CD4-positive, alpha-beta T cell (primary cell): Measurements from ENCODE around the gene UVSSA. TPM values are rescaled to one million over a fixed set of nuclear protein-coding genes. Genes with fewer than 3 reads are reported as not detected.

Experiments
- ATAC-seq: fragments of 200-7000 bp; cut with Tn5 transposase; one replicate; pipeline ENCODE4 v1.10.0; 2022; ENCODE audit warnings: mild to moderate bottlenecking; ENCODE audit not compliant: poor library complexity
- CTCF ChIA-PET: fragments of 350-600 bp; sonication (Branson Sonifier 250); formaldehyde crosslinking; loops from one replicate; lab custom pipeline; 2021; ENCODE audit warnings: antibody characterized with exemption, inconsistent platforms; lab: Charles Lee
- POLR2A ChIA-PET: fragments of 350-600 bp; sonication (Branson Sonifier 250); formaldehyde crosslinking; loops from one replicate; lab custom pipeline; 2021; ENCODE audit warnings: antibody characterized with exemption, inconsistent platforms; lab: Charles Lee
- DNase-seq, 14 experiments: peaks; one replicate each; pipeline ENCODE4 v3.0.0-alpha.2; 2013 to 2020; ENCODE audit warnings: mixed read lengths in 2 of 14
- H3K27ac ChIP-seq, 2 donors: one replicate each; pipeline versions ENCODE4 v1.5.1 to v1.7.0; 2013; ENCODE audit warnings: low read length in 2 of 2, low read depth in 1 of 2, mild to moderate bottlenecking in 1 of 2
- H3K27me3 ChIP-seq, 2 experiments: 1 replicate in 1 of 2; 2 replicates in 1 of 2; pipeline versions ENCODE4 v1.6.1 to v1.7.0; 2013; ENCODE audit warnings: low read length in 2 of 2, control low read depth in 1 of 2, mild to moderate bottlenecking in 1 of 2, moderate library complexity in 1 of 2; ENCODE audit not compliant: insufficient read depth in 2 of 2, control insufficient read depth in 1 of 2
- H3K36me3 ChIP-seq: one replicate; pipeline ENCODE4 v1.6.1; 2013; ENCODE audit warnings: low read length, control low read depth; ENCODE audit not compliant: insufficient read depth
- H3K4me1 ChIP-seq: one replicate; pipeline ENCODE4 v1.6.1; 2013; ENCODE audit warnings: low read length, control low read depth; ENCODE audit not compliant: insufficient read depth
- H3K4me3 ChIP-seq: one replicate; pipeline ENCODE4 v1.5.1; 2013; ENCODE audit warnings: mild to moderate bottlenecking, low read length, moderate library complexity
- H3K9me3 ChIP-seq, 2 experiments: 1 replicate in 1 of 2; 2 replicates in 1 of 2; pipeline versions ENCODE4 v1.6.1 to v1.7.0; 2013; ENCODE audit warnings: low read length in 2 of 2, mild to moderate bottlenecking in 2 of 2, control low read depth in 1 of 2, moderate library complexity in 1 of 2; ENCODE audit not compliant: control insufficient read depth in 1 of 2, insufficient read depth in 1 of 2
- H3K27ac Mint-ChIP-seq: one replicate; pipeline ENCODE4 v1.8.0; 2020; ENCODE audit warnings: mixed read lengths
- H3K27me3 Mint-ChIP-seq: one replicate; pipeline ENCODE4 v1.8.0; 2021; ENCODE audit warnings: mixed read lengths
- H3K36me3 Mint-ChIP-seq: one replicate; pipeline ENCODE4 v1.8.0; 2021; ENCODE audit warnings: low read depth, mixed read lengths
- H3K4me1 Mint-ChIP-seq: one replicate; pipeline ENCODE4 v1.8.0; 2021; ENCODE audit warnings: low read depth, mixed read lengths
- H3K4me3 Mint-ChIP-seq: one replicate; pipeline ENCODE4 v1.8.0; 2020; ENCODE audit warnings: mild to moderate bottlenecking, mixed read lengths
- H3K9me3 Mint-ChIP-seq: one replicate; pipeline ENCODE4 v1.8.0; 2020; ENCODE audit warnings: mixed read lengths
- CTCF ChIP-seq: fragments of 200-600 bp; IDR thresholded peaks from one replicate; pipeline ENCODE4 v1.8.0; 2022; ENCODE audit warnings: antibody characterized with exemption, mild to moderate bottlenecking
- intact Hi-C, 2 experiments: fragments of 100-400 bp; cut with DNase I in 1 of 2; cut with micrococcal nuclease in 1 of 2; formaldehyde crosslinking; loops; one replicate each; pipeline versions ENCODE4 v1.15.1 to v1.9.0; 2023 to 2025; cut with DNase I, micrococcal nuclease
- total RNA-seq, 174 experiments: library from RNA in 2 of 174; stranded (reverse) in 2 of 174; gene quantifications; one replicate each; pipeline ENCODE4 v1.2.3 and lab custom pipeline; 2021 to 2026

The UVSSA gene
- total RNA-seq, 2 experiments from 2014 or later, result 31.1 to 33.1 TPM

DNA sequence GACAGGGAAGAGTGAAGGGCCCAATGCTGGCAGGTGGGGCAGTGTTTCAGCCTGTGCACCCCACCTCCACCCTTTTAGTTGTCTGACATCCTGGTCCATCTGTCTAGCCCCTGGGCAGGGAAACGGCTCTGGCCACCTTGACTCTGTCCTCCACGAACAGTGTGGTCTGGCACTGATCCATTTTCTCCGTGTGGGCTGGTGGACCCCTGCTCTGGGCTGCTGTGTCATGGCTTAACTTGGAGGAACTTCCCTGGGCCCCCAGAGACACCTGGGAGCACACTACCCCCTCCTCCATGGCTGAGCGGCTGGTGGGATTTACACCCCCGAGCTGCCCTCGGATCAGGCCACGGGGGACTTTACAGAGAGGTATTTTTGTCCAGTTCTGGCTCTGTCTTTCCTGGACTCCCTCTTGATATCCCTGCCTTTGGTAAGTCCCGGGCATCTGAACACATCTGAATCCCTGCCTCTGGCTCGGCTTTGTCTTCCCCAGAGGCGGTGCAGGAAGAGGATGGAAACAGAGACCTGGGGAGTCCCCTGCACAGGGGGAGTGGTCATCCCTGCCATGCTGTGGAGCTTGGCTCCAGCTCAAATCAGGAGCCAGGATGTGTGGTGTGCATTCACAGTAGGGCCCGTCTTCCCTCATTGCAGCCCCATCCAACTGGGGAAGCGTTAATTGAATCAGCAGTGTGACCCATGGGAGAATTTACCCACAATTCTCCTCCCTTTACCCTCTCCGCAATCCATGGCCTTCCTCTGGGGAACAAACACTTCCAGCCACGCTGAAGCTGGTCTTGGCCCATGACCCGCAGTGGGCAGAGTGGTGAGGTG, 65.6 kb downstream of the UVSSA start:
- no peaks in the 10 kb centered on the region for H3K4me1 Mint-ChIP-seq
- no peak overlapping the region for H3K4me3 Mint-ChIP-seq
- peaks cover 79% of the 10 kb centered on the region for H3K27me3 Mint-ChIP-seq
- H3K27ac ChIP-seq, result no peak overlapping the region
- DNase-seq (no peak), ATAC-seq (no peak)
- peaks cover 63 to 76% of the 10 kb centered on the region in 2 experiments for H3K27me3 ChIP-seq
- no peaks in the 10 kb centered on the region for H3K4me1 ChIP-seq
- ChIA-PET CTCF (no interaction called here), POLR2A (no interaction called here)
- H3K36me3 ChIP-seq, result no peaks in the 10 kb centered on the region
- H3K4me3 ChIP-seq, result no peak overlapping the region
- H3K9me3 Mint-ChIP-seq, result no peaks in the 10 kb centered on the region
- intact Hi-C loops, result no loop called here
- H3K36me3 Mint-ChIP-seq, result no peaks in the 10 kb centered on the region
- peaks cover 0 to 73% of the 10 kb centered on the region in 2 experiments for H3K9me3 ChIP-seq
- H3K27ac Mint-ChIP-seq, result no peak overlapping the region
- TF ChIP-seq CTCF, result no peak

- H3K36me3 Mint-ChIP-seq, result no peaks in the 10 kb centered on the region
- H3K4me3 Mint-ChIP-seq, result no peak overlapping the region
- H3K27me3 ChIP-seq, result peaks cover 62 to 72% of the 10 kb centered on the region in 2 experiments
- H3K27me3 Mint-ChIP-seq, result peaks cover 82% of the 10 kb centered on the region
- H3K27ac ChIP-seq, result no peak overlapping the region
- H3K9me3 ChIP-seq, result peaks cover 0 to 72% of the 10 kb centered on the region in 2 experiments
- DNase-seq (no peak), ATAC-seq (no peak)
- H3K4me3 ChIP-seq, result no peak overlapping the region
- CTCF ChIA-PET, result no interaction called here
- no peaks in the 10 kb centered on the region for H3K9me3 Mint-ChIP-seq
- intact Hi-C loops, result no loop called here
- POLR2A ChIA-PET, result no interaction called here
- TF ChIP-seq CTCF, result no peak
- no peaks in the 10 kb centered on the region for H3K36me3 ChIP-seq
- no peaks in the 10 kb centered on the region for H3K4me1 Mint-ChIP-seq
- H3K4me1 ChIP-seq, result no peaks in the 10 kb centered on the region
- H3K27ac Mint-ChIP-seq, result no peak overlapping the region
These were observed 66.2 kb downstream of the UVSSA start for GRCh38 chr4:1413204-1413663.

DNA sequence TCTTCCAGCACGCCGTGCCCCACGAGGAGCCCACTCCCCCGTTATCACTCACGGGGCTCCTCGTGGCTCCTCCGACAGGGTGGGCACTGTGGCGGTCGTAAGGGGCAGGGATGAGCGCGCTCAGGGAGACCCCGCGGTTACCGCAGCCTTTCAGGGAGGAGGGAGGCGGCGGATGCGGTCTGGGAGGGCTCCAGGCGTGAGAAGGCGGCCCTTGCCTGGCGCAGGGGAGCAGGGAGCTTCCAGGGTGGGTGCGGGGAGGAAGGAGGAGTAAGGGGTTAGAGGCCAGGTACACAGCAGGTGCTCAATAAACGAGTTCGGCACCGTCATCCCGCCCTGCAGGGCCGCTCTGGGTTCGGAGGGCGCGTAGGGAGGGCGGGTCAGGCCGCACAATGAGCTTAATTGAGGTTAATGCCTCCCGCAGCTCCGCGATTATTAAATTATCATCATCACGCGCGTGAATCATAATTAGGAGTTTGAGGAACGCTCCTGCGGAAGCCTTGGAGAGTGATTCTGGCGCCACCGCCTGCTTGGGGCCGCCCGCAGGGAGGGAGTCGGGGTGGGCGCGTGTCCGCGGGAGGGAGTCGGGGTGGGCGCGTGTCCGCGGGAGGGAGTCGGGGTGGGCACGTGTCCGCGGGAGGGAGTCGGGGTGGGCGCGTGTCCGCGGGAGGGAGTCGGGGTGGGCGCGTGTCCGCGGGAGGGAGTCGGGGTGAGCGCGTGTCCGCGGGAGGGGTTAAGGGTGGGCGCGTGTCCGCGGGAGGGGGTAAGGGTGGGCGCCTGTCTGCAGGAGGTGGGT, 66.9 kb downstream of the UVSSA start:
- POLR2A ChIA-PET, result no interaction called here
- Mint-ChIP-seq H3K4me1 (no peaks in the 10 kb centered on the region), H3K27ac (no peak overlapping the region), H3K9me3 (no peaks in the 10 kb centered on the region), H3K36me3 (no peaks in the 10 kb centered on the region), H3K4me3 (no peak overlapping the region), H3K27me3 (peaks cover 81% of the 10 kb centered on the region)
- no peak for ATAC-seq
- H3K36me3 ChIP-seq, result no peaks in the 10 kb centered on the region
- H3K4me1 ChIP-seq, result no peaks in the 10 kb centered on the region
- no peak overlapping the region for H3K4me3 ChIP-seq
- peaks cover 0 to 67% of the 10 kb centered on the region in 2 experiments for H3K9me3 ChIP-seq
- peaks cover 55 to 71% of the 10 kb centered on the region in 2 experiments for H3K27me3 ChIP-seq
- CTCF ChIA-PET, result no interaction called here
- no peak overlapping the region for H3K27ac ChIP-seq
- DNase-seq, result peak in 1 of 14 experiments; percentile 6
- intact Hi-C loops, result no loop called here
- no peak for TF ChIP-seq CTCF
